ENCODE data around the gene BUD13. TPM values are rescaled to one million over a fixed set of nuclear protein-coding genes. Genes with fewer than 3 reads are reported as not detected.

Gene BUD13
- total RNA-seq, 1 experiment from 2014 or later, result 22.9 TPM

GRCh38 chr11:116701297-116701801, 71.4 kb downstream of the BUD13 start:
- ATAC-seq, result no peak
- no peaks in the 10 kb centered on the region for H3K79me2 ChIP-seq (ENCODE audit: insufficient read depth, low read length)
- no peak overlapping the region for H3K9ac ChIP-seq (ENCODE audit: low read length)
- RAD21 ChIA-PET (ENCODE audit: low non-redundant PET in 1 of 2, low total read pairs in 2 of 2, uncharacterized antibody in 2 of 2, unreplicated experiment in 2 of 2), result no interaction called here
- no peak for DNase-seq (ENCODE audit: low read depth, low spot score)
- H3K4me1 ChIP-seq (ENCODE audit: control insufficient read depth in 1 of 2, insufficient read depth in 2 of 2, low read length in 2 of 2), result peaks cover 2 to 8% of the 10 kb centered on the region in 2 experiments; a peak in 3 of 4 replicates
- BruUV-seq (replicated peaks), result no TSS peak
- CTCF ChIA-PET, result interaction anchor here (1.5 kb wide), 1 partner anchor 10 kb away, joined by 3 read pairs; no protein-coding TSS in a partner anchor
- H3K27me3 ChIP-seq (ENCODE audit: insufficient read depth, low read length), result 0 out of 2 replicates have a peak, but pooled peaks cover 1% of the 10 kb centered on the region
- no peaks in the 10 kb centered on the region for H3K36me3 ChIP-seq (ENCODE audit: control insufficient read depth in 1 of 2, insufficient read depth in 2 of 2, low read length in 2 of 2)
- no peaks in the 10 kb centered on the region for H4K20me1 ChIP-seq (ENCODE audit: insufficient read depth)
- no peaks in the 10 kb centered on the region for H3K9me3 ChIP-seq (ENCODE audit: control insufficient read depth in 1 of 2, insufficient read depth in 1 of 2, low read depth in 1 of 2, low read length in 2 of 2)
- no peak overlapping the region for H2AFZ ChIP-seq (ENCODE audit: low read depth, low read length, poor library complexity, severe bottlenecking)
- no peak overlapping the region for H3K27ac ChIP-seq (ENCODE audit: low read depth, low read length)
- intact Hi-C loops (cut with micrococcal nuclease), result no loop called here
- no peaks in the 10 kb centered on the region for H3K9me2 ChIP-seq (ENCODE audit: insufficient read depth)
- no peak overlapping the region for H3K4me3 ChIP-seq (replicated peaks in 1 of 2; ENCODE audit: low read depth in 1 of 2, low read length in 2 of 2)
- H3K4me2 ChIP-seq (ENCODE audit: low read length), result no peak overlapping the region
- POLR2A ChIA-PET, result no interaction called here
- TF ChIP-seq ELF1 (IDR thresholded peaks at IDR 0.05; ENCODE audit: borderline replicate concordance, low read depth) (no peak), EZH2phosphoT487 (IDR thresholded peaks at IDR 0.05; ENCODE audit: borderline replicate concordance) (no peak), EGR1 (IDR thresholded peaks at IDR 0.05; ENCODE audit: low read depth) (no peak), ZBTB33 (IDR thresholded peaks at IDR 0.05; ENCODE audit: extremely low read depth, insufficient replicate concordance, low read length) (no peak), ZNF274 (IDR thresholded peaks at IDR 0.05; ENCODE audit: low read depth, low read length) (no peak), SRF (IDR thresholded peaks at IDR 0.05; ENCODE audit: low read depth) (no peak), JUND (IDR thresholded peaks at IDR 0.05) (no peak), MAX (IDR thresholded peaks at IDR 0.05) (no peak), CEBPB (IDR thresholded peaks at IDR 0.05; ENCODE audit: low read depth) (no peak), POLR2A (IDR thresholded peaks at IDR 0.05; ENCODE audit: borderline replicate concordance, extremely low read depth, insufficient read depth, insufficient read length) (no peak), CTCF (IDR thresholded peaks at IDR 0.05 in 2 of 3, conservative IDR thresholded peaks at IDR 0.05 in 1 of 3; ENCODE audit: borderline replicate concordance in 1 of 3, insufficient read depth in 1 of 3, low read depth in 2 of 3, low read length in 2 of 3) (no peak), SP1 (IDR thresholded peaks at IDR 0.05; ENCODE audit: low read depth) (no peak), CBX3 (IDR thresholded peaks at IDR 0.05; ENCODE audit: low read depth) (no peak), ATF3 (IDR thresholded peaks at IDR 0.05) (no peak)

Data from HCT116 (cell line).